Ammon's horn (tissue), 1 donor: ENCODE measurements around the gene CASP10.
"Not testable (repeated sequence)": the region's sequence is repeated elsewhere in the genome, so short reads cannot be mapped to it uniquely, and the experiment has no call there.

Experiments
- DNase-seq: peaks from one replicate; pipeline ENCODE4 v3.0.0-alpha.2; 2016; ENCODE audit warnings: low spot score

CASP10 gene, protein sequence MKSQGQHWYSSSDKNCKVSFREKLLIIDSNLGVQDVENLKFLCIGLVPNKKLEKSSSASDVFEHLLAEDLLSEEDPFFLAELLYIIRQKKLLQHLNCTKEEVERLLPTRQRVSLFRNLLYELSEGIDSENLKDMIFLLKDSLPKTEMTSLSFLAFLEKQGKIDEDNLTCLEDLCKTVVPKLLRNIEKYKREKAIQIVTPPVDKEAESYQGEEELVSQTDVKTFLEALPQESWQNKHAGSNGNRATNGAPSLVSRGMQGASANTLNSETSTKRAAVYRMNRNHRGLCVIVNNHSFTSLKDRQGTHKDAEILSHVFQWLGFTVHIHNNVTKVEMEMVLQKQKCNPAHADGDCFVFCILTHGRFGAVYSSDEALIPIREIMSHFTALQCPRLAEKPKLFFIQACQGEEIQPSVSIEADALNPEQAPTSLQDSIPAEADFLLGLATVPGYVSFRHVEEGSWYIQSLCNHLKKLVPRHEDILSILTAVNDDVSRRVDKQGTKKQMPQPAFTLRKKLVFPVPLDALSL

DNA sequence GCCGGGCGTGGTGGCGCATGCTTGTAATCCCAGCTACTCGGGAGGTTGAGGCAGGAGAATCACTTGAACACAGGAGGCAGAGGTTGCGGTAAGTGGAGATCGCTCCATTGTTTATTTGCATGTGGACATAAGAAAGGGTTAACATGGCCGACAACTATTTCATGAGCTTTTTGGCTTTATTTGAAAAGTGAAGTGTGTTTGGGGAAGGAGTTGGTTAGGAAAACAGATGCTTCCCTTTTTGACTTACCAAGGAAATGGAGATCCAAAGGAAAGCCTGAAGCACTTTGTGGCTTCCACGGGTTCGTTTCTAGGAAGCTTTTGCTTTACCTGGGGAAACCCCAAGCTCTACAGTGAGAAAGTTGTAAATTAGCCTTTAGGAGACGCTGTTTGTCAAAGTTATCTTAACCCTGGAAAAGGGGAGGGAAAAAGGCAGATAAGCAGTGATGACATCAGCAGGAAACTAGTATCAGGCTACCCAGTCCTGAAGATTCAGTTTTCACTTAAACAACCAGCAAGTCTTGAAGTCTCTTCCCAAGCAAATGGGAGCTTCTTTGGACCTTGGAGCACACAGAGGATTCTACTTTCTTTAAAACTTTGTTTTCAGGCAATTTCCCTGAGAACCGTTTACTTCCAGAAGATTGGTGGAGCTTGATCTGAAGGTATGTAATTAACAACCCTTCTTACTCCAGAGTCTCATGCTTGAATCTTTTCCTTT is at the start of gene CASP10:
Gene CASP10 (plus strand): TSS at position 492 of the 715 bp plus-strand sequence. CDS start 2,637 bp downstream, outside the sequence.
- peak; percentile 25 for DNase-seq

- DNase-seq, result no peak
Measured at GRCh38 chr2:201135386-201135785, 47.6 kb upstream of the CASP10 start.

- no peak for DNase-seq
Measured at GRCh38 chr2:201136889-201137321, 46.0 kb upstream of the CASP10 start.

- DNase-seq, result no peak
Measured at GRCh38 chr2:201137505-201138400, 45.2 kb upstream of the CASP10 start.

DNA sequence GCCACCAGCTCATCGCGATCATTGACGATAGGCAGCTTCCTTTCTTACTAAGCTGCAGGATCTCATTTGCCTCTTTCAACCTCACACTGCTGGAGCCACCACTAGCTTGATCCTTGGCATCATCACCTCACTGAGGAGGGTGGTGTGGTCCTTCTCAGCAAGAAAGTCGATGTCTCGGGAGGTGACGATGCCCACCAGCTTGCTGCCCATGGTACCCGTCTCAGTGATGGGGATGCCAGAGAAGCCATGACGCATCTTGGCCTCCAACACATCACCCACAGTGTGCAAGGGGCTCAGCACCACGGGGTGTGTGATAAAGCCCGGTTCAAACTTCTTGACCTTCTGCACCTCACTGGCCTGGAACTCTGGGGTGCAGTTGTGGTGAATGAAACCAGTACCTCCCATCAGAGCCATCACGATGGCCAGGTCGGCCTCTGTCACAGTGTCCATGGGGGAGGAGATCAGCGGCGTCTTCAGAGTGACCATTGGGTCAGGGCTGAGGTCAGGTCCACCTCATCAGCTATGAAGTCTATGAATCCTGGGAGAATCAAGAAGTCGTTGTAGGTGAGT is 44.5 kb upstream of the CASP10 start:
- DNase-seq, result no peak

DNA sequence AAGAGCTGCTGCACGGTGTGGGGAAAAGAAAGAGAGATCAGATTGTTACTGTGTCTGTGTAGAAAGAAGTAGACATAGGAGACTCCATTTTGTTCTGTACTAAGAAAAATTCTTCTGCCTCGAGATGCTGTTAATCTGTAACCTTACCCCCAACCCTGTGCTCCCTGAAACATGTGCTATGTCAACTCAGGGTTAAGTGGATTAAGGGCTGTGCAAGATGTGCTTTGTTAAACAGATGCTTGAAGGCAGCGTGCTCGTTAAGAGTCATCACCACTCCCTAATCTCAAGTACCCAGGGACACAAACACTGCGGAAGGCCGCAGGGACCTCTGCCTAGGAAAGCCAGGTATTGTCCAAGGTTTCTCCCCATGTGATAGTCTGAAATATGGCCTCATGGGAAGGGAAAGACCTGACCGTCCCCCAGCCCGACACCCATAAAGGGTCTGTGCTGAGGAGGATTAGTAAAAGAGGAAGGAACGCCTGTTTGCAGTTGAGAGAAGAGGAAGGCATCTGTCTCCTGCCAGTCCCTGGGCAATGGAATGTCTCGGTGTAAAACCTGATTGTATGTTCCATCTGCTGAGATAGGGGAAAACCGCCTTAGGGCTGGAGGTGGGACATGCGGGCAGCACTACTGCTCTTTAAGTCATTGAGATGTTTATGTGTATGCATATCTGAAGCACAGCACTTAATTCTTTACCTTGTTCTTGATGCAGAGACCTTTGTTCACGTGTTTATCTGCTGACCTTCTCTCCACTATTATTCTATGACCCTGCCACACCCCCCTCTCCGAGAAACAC is 43.8 kb upstream of the CASP10 start:
- not testable (repeated sequence) for DNase-seq

- DNase-seq, result no peak
Measured at GRCh38 chr2:201139836-201140604, 42.9 kb upstream of the CASP10 start.

- no peak for DNase-seq
Measured at GRCh38 chr2:201144101-201145051, 38.6 kb upstream of the CASP10 start.

DNA sequence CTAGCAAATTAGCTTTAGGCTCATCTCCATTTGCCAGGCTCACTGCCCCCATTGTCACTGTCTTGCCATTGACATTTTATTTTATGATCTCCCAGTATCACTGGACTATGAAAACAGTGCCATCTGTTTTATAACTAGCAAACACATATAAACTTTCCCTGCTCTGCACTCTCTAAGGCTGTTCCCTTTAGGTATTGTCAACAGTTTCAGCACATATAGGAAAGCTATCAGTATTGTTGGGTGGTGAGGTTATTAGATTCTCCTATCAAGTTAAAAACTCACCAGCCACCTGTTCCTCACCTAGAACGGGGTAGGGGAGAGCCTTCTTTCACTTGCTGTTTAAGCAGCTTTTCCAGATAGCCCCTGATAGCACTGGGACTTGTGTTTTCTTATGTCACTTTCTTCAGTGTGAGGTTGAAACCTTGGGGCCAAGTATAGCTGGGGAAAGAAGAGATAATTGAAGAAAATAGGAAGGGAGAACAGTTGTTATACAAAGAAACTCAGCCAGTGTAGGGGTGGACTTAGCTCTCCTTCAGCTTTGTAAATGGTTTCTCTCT is 34.4 kb upstream of the CASP10 start:
- DNase-seq, result no peak

DNA sequence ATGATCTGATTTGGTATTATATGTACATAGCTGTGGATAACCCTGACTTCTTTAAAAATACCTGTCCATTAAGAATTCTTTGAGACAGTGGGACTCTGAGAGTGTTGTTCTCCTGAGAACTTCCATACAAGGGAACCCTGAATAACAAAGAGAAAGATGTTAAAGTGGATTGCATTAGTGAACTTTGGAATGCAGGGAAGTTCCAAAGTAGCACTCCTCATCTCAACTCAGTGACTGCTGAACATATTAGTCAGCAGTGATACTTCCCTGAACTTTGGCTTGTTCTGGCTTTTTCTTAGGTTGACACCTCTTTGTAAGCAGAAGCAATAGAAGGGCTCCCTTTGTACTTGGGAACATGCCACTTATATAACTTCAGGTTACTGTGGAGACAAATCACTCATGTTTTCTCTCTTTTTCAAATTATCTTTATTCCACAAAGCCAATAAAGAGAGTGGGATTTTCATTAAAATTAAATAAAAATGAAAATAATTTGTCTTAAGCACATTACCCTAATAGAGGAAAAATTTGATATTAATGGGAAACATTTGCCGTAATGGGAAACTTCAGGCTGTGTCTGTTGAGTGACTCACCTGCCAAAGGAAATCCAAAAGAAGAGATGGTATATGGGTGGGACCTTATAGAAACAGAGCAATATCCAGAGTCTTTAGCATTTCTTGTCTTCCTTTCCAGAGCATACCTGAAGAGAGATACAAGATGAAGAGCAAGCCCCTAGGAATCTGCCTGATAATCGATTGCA is 33.7 kb upstream of the CASP10 start:
- no peak for DNase-seq

DNA sequence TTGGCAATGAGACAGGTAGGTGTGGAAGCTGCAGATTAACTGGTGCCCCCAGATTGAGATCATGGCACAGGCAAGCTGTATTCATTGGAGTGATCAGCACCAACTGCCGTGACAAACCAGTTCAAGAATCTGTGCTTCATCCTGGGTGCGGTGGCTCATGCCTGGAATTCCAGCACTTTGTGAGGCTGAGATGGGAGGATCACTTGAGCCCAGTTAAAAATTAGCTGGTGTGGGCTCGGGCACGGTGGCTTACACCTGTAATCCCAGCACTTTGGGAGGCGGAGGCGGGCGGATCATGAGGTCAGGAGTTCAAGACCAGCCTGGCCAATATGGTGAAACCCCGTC is 33.1 kb upstream of the CASP10 start:
- DNase-seq, result not testable (repeated sequence)

GRCh38 chr2:201150454-201151020 is 32.4 kb upstream of the CASP10 start:
- DNase-seq, result no peak

- no peak for DNase-seq
Measured at GRCh38 chr2:201151127-201151981, 31.6 kb upstream of the CASP10 start.

- DNase-seq, result no peak
Measured at GRCh38 chr2:201152517-201152916, 30.4 kb upstream of the CASP10 start.

DNA sequence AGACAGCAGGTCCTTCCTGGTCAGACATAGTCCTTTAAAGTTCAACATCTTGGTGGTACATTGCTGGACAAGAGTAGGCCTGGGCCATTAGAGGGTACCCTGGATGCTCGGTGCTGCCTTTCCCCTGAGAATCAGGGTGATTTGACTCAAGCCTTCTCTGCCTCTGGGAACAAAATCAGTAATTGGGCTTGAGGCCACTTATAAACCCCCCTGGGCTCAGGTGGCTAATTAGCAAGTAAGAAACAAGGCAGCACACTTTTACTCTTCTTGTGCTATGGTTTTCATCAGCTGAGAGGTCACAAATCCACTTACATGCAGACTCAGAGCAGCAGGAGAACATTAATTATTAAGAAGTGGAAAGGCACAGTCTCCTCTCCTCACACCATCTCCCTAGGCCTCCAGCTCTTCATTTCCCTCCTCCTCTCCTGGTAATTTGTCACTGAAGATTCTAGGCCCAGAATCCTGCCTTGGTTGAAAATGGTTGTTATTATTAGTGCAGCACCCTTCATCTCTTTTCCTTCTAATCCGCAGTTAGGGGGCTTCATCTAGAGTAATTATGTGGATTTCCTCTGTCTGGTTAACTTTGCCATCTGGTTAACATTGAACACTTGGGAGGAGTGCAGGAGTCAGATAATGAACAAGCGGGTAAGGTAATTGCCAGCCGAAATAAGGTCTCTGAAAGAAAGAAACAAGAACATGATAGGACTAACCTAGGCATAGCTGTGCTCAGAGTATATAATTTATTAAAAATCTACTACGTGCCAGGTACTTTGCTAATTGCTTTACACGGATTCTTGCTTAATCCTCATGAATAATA is 29.7 kb upstream of the CASP10 start:
- DNase-seq, result no peak
